Hepatocyte (in vitro differentiated cells): ENCODE data around the gene SLC14A1. TPM values are rescaled to one million over a fixed set of nuclear protein-coding genes. Genes with fewer than 3 reads are reported as not detected.

Source experiments
- DNase-seq: peaks from one replicate; pipeline ENCODE4 v3.0.0-alpha.2; 2016; ENCODE audit warnings: low spot score
- H2AFZ ChIP-seq: fragments of 200-600 bp; sonication (generic); 2 replicates; pipeline ENCODE4 v1.6.0; 2016; ENCODE audit warnings: antibody characterized with exemption, mild to moderate bottlenecking
- H3K27ac ChIP-seq: fragments of 200-600 bp; sonication (generic); 2 replicates; pipeline ENCODE4 v1.5.1; 2016; ENCODE audit warnings: mild to moderate bottlenecking
- H3K27me3 ChIP-seq: fragments of 200-600 bp; sonication (generic); 2 replicates; pipeline ENCODE4 v1.6.1; 2016
- H3K36me3 ChIP-seq: fragments of 200-600 bp; sonication (generic); replicated peaks from 2 replicates; pipeline ENCODE4 v1.5.1; 2016; ENCODE audit warnings: low read depth; ENCODE audit not compliant: insufficient read depth
- H3K4me1 ChIP-seq: fragments of 200-600 bp; sonication (generic); 2 replicates; pipeline ENCODE4 v1.5.1; 2016; ENCODE audit warnings: mild to moderate bottlenecking, moderate library complexity; ENCODE audit not compliant: insufficient read depth
- H3K4me2 ChIP-seq: fragments of 200-600 bp; sonication (generic); 2 replicates; pipeline ENCODE4 v1.6.0; 2016
- H3K4me3 ChIP-seq: fragments of 200-600 bp; sonication (generic); 2 replicates; pipeline ENCODE4 v1.5.1; 2016; ENCODE audit warnings: mild to moderate bottlenecking
- H3K79me2 ChIP-seq: fragments of 200-600 bp; sonication (generic); 2 replicates; pipeline ENCODE4 v1.6.0; 2017; ENCODE audit warnings: mild to moderate bottlenecking
- H3K9me2 ChIP-seq: fragments of 200-600 bp; sonication (generic); replicated peaks from 2 replicates; pipeline ENCODE4 v1.6.0; 2017; ENCODE audit warnings: mild to moderate bottlenecking; ENCODE audit not compliant: insufficient read depth
- H3K9me3 ChIP-seq: fragments of 200-600 bp; sonication (generic); 2 replicates; pipeline ENCODE4 v1.5.1; 2016; ENCODE audit warnings: low read depth, mild to moderate bottlenecking
- H4K20me1 ChIP-seq: fragments of 200-600 bp; sonication (generic); 2 replicates; pipeline ENCODE4 v1.6.0; 2016; ENCODE audit warnings: mild to moderate bottlenecking; ENCODE audit not compliant: insufficient read depth, poor library complexity, severe bottlenecking
- CTCF ChIP-seq: fragments of 200-600 bp; sonication (generic); IDR thresholded peaks from 2 replicates; pipeline ENCODE4 v1.5.1; 2016; ENCODE audit warnings: antibody characterized with exemption, mild to moderate bottlenecking; ENCODE audit not compliant: poor library complexity
- EZH2 ChIP-seq: fragments of 200-600 bp; sonication (generic); IDR thresholded peaks from 2 replicates; pipeline ENCODE4 v1.6.1; 2016; ENCODE audit warnings: antibody characterized with exemption, mild to moderate bottlenecking, borderline replicate concordance
- EZH2phosphoT487 ChIP-seq: fragments of 200-600 bp; sonication (generic); IDR thresholded peaks from one replicate; pipeline ENCODE4 v1.6.1; 2018; ENCODE audit warnings: antibody characterized with exemption, mild to moderate bottlenecking, low read depth, moderate library complexity; ENCODE audit not compliant: unreplicated experiment, severe bottlenecking
- WGBS: methylation state at CpG from one replicate; pipeline ENCODE4 v1.1.6; 2016; ENCODE audit warnings: low lambda C conversion rate; ENCODE audit errors: missing lambda C conversion rate; 5-methylcytosine and 5-hydroxymethylcytosine counted together
- polyA plus RNA-seq: library from polyadenylated mRNA; unstranded; fragments of >200 nt; fragmentation: Nextera tagmentation; extraction: Ambion mirVana; gene quantifications from 2 replicates; pipeline ENCODE4 v1.2.1, GENCODE V29; 2016
- total RNA-seq: library from RNA; depleted of rRNA; stranded (reverse); fragments of >200 nt; gene quantifications from 2 replicates; pipeline ENCODE4 v1.2.3, GENCODE V29; 2014

SLC14A1 gene
- total and polyA plus RNA-seq, 2 experiments from 2014 or later = 0.98 to 4.1 TPM

GRCh38 chr18:45724601-45725000 lies 620 bp downstream of the SLC14A1 start:
- Histone ChIP-seq H3K4me1 (no peaks in the 10 kb centered on the region), H4K20me1 (no peaks in the 10 kb centered on the region), H3K36me3 (no peaks in the 10 kb centered on the region), H3K79me2 (no peaks in the 10 kb centered on the region), H3K4me2 (no peak overlapping the region), H3K27ac (no peak overlapping the region), H3K9me3 (no peaks in the 10 kb centered on the region), H3K27me3 (no peaks in the 10 kb centered on the region), H2AFZ (no peak overlapping the region), H3K9me2 (no peaks in the 10 kb centered on the region), H3K4me3 (no peak overlapping the region)
- 87% methylated on average over 4 of the region's 4 CpGs for WGBS
- TF ChIP-seq EZH2phosphoT487 (no peak), CTCF (no peak), EZH2 (no peak)
- no peak for DNase-seq

DNA sequence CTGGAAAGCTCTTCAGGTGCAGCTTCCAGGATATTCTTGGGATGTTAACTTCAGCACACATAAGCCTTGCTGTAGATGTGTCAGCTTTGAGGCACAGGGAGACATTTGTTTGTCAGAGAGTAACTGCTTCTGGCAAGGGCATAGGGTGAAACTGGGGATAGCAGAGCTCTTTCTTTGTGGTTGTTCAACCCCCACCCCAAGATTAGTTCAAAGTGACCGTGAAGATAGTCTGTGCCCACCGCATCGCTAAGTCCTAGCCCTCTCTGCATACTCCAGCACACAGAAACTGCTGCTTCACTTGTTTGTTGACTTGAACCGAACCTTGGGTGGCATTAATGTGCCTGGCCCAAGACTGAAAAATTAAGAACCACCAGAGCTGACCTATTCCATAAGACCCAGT lies 1.4 kb downstream of the SLC14A1 start:
- Histone ChIP-seq H3K9me3 (no peaks in the 10 kb centered on the region), H3K4me3 (no peak overlapping the region), H3K4me2 (no peak overlapping the region), H2AFZ (no peak overlapping the region), H3K27ac (peak overlapping the region; percentile 3), H3K36me3 (no peaks in the 10 kb centered on the region), H4K20me1 (no peaks in the 10 kb centered on the region), H3K4me1 (no peaks in the 10 kb centered on the region), H3K79me2 (no peaks in the 10 kb centered on the region), H3K9me2 (no peaks in the 10 kb centered on the region), H3K27me3 (no peaks in the 10 kb centered on the region)
- DNase-seq = no peak
- 82% methylated on average over 4 of the region's 4 CpGs for WGBS
- no peak for TF ChIP-seq CTCF
- no peak for TF ChIP-seq EZH2phosphoT487
- no peak for TF ChIP-seq EZH2

DNA sequence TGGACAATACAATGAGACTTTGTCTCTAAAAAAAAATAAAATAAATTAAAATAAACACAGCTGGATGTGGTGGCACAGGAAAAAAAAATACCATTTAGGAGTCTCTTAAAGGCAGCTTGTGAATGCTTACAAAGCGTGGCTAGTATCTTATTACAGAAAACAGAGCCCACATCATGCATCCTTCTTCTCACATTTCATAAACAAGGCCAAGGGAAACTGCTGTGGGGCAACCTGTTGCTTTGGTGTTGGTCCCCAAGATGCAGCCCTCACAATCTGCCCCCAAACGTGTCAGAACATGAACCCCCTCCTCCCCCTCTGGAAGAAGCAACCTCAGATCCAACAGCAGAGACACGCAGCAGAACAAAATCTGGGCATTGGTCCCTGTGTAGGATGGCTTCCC lies 2.6 kb downstream of the SLC14A1 start:
- no peak for DNase-seq
- H3K4me2 ChIP-seq = no peak overlapping the region
- no peak overlapping the region for H2AFZ ChIP-seq
- no peaks in the 10 kb centered on the region for H3K79me2 ChIP-seq
- H3K4me3 ChIP-seq = no peak overlapping the region
- H3K4me1 ChIP-seq = no peaks in the 10 kb centered on the region
- H3K36me3 ChIP-seq = no peaks in the 10 kb centered on the region
- no peaks in the 10 kb centered on the region for H4K20me1 ChIP-seq
- no peaks in the 10 kb centered on the region for H3K27me3 ChIP-seq
- TF ChIP-seq EZH2phosphoT487 = no peak
- no peak for TF ChIP-seq EZH2
- TF ChIP-seq CTCF = no peak
- H3K27ac ChIP-seq = no peak overlapping the region
- WGBS = 78% methylated on average over 3 of the region's 3 CpGs
- no peaks in the 10 kb centered on the region for H3K9me3 ChIP-seq
- no peaks in the 10 kb centered on the region for H3K9me2 ChIP-seq

DNA sequence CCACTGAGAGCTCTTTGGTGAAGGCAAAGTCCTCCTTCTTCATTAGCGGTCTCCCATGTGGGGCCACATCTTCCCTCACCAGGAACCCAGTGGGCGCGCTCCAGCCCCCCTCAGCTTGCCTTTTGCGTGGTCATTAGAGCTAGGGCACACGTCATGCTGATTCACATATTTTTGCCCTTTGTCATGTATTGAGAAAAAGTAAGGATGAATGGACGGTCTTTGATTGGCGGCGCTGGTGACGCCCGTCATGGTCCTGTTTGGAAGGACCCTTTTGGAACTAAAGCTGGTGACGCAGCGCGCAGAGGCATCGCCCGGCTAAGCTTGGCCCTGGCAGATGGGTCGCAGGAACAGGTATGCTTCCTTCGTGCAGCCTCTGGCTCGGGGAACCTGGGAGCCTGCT lies 3.1 kb downstream of the SLC14A1 start:
- H3K9me2 ChIP-seq = no peaks in the 10 kb centered on the region
- H3K4me1 ChIP-seq = no peaks in the 10 kb centered on the region
- no peak overlapping the region for H3K4me2 ChIP-seq
- 97% methylated on average over 18 of the region's 18 CpGs for WGBS
- peak overlapping the region; percentile 70 for H3K27ac ChIP-seq
- H3K36me3 ChIP-seq = no peaks in the 10 kb centered on the region
- TF ChIP-seq CTCF (no peak), EZH2phosphoT487 (no peak), EZH2 (no peak)
- H2AFZ ChIP-seq = no peak overlapping the region
- H4K20me1 ChIP-seq = no peaks in the 10 kb centered on the region
- DNase-seq = no peak
- H3K27me3 ChIP-seq = no peaks in the 10 kb centered on the region
- H3K4me3 ChIP-seq = no peak overlapping the region
- H3K9me3 ChIP-seq = no peaks in the 10 kb centered on the region
- H3K79me2 ChIP-seq = no peaks in the 10 kb centered on the region
